ENCODE data around the gene TMC3. TPM values are rescaled to one million over a fixed set of nuclear protein-coding genes. Genes with fewer than 3 reads are reported as not detected.

TMC3 gene
- total RNA-seq, 1 donor from 2014 or later: 0.06 TPM

DNA sequence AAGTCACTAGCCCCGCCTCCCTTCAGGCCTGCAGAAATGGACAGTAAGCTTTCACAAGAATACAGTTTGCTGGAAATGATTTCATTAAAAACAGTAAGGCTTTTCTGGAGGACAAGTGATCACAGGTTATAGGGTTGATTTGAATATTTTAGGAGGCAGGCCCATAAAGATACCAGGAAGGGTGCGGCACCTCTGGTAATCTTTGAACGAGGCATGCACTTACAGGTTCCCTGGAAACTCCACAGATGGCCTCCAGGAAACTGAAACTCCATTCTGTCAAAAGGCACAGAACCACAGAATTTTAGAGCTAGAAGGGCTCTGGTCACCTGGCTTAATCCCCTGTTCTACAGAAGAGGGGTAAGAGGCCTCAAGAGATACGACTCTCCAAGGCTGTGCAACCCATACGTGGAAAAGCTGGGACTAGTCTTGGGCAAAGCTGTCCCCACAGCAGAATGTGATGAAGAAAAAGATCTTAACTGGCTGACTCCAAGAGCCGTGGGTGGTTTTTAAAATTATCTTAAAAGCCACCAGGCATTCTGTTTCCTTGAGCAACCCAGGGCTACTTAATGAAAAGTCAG, 51.2 kb downstream of the TMC3 start:
- DNase-seq (ENCODE audit: low spot score): no peak

DNA sequence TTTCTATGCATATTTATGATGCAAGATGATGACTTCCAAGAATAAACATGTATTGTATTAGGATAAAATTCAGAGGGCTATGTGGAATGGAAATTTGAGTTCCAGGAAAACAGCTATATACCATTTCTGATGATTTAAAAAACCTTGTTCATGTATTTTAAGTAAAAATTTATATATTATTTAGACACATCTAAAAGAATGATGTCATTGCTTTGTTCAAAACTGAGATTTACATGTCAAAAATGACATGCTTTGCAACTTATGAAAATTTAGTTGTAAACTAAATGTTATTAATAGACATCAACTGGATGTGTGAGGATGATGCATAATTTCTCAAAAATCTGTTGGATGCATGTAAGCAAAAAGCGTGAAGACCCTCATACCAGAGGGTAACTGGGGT, 52.3 kb downstream of the TMC3 start:
- no peak for DNase-seq (ENCODE audit: low spot score)

DNA sequence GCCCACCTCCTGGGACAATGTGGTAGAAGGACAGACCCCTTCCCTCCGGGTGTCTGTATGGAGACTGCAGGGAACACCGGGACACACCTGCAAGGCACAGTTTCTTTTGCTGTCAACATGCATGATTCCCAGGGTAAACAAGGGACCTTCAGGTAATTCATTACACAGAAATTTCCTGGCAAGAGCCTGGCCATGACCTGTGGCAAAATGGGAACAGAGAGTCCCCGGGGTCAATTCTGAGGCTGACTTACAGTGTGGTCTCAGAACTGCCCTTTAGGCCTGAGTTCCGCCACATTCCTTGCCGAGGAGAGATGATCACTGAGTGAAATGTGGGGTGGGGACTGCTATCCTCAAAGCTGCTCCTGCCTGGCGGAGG, 56.4 kb downstream of the TMC3 start:
- no peak for DNase-seq (ENCODE audit: low spot score)

DNA sequence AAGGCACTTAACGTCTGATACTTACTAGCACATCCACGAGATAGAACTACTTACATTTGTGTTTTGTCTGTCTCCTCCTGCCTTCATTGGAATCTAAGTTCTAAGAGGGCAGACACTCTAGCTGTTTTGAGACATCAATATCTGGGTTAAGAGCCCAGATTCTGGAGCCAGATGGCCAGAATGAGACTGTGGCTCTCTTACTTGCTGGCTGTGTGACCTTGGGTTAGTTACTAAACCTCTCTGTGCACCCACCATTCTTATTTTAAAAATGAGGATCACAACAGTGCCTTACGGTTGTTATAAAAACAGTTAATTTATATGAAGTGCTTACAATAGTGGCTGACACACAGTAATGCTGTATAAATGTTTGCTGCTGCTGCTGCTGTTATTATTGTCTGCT, 57.7 kb downstream of the TMC3 start:
- no peak for DNase-seq (ENCODE audit: low spot score)

DNA sequence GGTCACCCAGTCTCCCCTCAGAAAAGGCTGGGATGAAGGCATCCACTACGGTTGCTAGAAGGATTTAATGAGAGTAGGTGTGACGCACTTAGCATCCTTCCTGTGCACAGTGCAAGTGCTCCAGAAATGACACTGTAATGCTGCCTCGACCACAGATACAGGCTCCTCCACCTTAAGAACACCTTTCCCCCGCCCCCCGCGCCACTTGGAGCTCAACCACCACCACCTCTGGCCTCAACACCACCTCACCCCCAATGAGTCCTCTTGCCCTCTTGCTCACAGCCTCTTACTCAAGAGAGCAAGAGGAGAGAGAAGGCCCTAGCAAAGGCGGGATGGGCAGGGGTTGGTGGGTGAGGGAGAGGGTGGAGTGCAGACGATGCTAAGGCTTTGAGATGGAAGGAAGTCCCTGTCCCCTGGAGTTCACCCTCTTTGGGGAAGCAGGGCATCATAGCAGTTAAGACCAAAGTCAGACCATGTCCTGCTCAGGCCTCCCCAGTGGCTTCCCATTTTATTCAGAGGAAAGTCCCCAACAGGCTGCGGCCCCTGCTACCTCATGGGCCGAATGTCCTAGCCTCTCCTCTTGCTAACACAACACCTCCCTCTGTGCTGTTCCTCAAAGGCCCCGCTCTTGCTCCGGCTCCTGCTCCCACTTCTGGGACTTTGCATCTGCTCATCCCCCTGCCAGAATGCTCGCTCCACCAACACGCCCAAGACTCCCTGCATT, 58.4 kb downstream of the TMC3 start:
- no peak for DNase-seq (ENCODE audit: low spot score)

DNA sequence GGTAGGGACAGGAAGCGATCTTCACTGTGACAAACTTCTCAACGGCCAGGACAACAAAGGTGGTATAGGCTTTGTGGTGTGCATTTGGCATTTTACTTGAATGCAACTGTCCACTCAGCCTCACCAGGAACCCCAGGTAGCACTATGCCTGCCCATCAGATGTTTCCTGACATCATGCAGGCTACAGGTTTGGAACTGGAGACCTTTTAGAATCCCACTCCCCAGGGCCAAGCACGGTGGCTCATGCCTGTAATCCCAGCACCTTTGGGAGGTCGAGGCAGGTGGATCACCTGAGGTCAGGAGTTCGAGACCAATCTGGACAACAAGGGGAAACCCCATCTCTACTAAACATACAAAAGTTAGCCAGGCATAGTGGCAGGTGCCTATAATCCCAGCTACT, 59.6 kb downstream of the TMC3 start:
- no peak for DNase-seq (ENCODE audit: low spot score)

DNA sequence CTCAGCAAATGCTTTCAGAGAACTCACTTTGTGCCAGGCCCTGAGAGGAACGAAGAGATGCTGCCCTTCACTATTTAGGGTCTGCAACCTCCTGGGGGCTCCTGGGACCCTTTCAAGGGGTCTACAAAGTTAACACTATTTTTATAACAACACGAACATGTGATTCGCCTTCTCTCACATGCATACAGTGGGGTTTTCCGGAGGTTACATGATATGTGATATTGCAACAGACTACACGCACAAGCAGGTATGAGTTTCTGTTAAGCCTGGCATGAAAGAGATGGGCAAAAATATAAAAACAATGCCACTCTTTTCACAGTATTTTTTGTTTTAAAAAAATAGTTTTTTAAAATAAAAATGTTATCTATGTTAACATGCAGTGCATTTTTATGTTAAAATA, 60.3 kb downstream of the TMC3 start:
- DNase-seq (ENCODE audit: low spot score): no peak

DNA sequence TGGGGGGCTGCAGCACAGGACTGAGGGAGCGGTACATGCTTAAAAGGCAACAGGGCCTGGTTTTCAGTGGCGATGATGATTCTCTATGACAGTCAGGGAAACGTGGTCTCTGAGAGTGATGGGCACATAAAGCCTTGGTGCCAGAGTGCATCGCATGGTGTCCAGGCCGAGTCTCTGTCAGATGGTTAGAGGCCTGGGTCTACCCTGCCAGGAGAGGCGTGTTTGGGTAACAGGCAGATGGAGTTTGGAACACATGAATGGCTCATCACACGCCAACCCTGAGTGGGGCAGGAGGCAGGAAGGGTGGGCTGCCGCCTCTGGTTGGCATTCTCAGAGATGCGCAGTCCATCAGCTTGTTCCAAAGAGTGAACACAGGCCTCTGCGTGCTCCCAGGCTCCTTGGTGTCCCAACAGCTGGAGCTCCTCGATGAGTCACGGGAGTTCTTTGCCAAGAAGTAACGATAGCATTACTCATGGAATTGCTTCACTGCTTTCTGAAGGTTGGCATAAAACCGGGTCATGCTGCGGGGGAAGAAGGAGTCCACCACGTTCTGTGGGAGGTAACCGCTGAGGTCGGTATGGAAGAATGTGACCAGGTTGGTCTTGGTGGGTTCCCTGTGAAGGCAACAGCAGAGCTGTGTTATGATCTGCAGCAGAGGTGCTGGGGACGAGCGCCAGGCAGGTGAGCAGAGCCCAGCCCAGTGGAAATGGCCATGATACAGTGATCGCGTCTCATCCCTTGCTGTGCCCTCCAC, 61.0 kb downstream of the TMC3 start:
- peak; percentile 77 for DNase-seq (ENCODE audit: low spot score)

DNA sequence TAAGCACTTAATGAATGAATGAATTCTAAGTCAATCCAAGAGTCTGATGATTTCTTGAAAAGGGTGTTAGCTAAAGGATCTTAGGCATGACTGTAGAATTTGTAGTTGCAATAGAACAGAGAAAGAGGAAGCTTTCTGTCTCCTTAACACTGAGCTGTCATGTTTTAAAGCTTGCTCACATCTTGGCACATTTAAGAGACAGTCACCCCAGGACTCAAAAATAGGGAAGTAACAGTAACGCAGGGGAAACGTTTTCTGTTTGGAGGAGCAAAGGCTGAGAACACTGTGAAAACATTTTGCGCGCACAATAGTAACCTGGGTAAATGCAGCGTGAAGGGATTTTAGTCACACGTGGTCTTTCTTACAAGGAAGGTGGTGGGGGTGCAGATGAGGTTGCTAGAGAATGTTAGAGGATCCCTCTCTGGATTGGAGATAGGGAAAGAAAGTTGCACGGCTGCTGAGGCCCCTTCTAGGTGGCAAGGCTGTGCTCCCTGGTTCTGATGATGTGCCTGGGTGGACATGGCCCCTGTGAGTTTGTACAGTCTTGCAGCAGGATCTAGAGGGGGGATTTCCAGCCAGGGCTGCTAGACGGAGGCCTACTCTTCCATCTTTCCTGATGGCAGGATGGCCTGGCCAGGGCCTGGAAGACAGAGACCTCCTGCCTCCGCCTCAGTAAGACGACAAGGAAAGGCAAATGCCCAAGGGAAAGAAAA, 62.1 kb downstream of the TMC3 start:
- no peak for DNase-seq (ENCODE audit: low spot score)

DNA sequence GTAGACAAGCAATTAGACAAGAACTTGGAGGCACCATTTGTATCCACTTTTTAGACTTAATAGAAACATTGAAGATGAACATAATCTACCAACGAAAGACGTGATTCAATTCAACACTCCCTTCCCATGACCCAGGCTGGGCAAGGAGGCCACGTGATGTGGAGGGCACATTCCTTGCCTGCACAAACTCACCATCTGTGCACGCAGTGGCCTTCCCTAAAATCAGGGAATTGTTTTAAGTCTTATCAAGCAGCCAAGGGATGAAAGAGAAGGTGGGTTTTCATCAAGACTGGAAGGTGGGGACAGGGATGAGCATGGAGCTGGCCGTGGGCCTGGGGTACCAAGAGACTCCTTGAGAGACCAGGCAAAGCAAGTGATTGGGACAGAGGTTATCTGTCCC, 63.5 kb downstream of the TMC3 start:
- DNase-seq (ENCODE audit: low spot score): no peak

DNA sequence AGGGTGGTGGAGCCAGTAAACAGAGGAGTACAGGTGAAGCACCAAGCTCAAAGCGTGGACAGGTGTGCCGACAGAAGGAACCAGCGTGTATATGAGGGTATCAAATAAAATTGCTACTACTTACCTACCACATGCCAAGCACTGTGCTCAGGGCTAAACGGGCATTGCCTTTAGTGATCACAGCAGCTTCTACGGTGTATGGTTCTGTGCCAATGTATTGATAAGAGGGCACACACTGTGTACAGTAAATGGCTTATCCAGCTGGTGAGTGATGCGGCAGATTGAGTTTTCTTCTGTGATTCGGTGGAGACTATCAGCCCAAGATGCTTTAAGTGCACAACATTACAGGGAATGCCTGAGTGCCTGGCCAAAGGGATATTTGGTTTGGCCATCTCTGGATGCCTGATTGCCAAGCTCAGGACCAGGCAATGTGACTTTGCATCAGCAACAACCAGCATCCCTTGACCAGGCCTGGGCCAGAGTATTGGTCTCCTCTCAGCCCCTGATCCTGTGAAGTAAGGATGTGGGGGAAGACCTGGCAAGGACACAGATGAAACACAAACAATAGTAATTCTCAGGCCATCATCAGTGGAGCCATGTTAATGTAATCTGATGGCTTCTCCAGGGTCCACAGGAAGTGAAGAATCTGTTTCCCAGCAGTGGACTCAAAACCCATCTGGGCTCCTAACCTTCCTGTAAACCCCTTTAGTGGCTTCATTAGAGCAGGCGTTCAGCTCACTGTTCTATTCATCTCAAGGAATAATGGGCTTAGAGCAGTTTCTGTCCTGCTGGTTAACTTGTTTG, 64.2 kb downstream of the TMC3 start:
- DNase-seq (ENCODE audit: low spot score): no peak

DNA sequence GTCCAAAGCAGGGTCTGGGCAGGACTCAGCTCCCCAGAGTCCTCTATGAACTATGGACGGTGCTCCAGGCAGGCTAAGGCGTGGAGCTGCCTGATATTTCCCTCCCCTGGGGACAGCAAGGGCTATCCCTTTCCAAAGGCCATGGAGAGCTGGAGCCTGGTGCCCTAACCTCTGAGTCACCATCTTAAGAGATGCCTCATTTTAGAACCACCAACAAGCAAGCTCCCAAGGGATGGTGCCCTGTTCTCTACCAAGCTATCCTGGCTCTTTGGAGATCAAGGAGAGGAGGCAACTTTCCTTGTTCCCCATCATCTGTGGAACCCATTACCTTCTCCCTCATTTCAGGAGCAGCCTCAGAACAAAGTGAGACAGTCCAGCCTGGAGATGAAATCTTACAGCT, 65.8 kb downstream of the TMC3 start:
- DNase-seq (ENCODE audit: low spot score): no peak

DNA sequence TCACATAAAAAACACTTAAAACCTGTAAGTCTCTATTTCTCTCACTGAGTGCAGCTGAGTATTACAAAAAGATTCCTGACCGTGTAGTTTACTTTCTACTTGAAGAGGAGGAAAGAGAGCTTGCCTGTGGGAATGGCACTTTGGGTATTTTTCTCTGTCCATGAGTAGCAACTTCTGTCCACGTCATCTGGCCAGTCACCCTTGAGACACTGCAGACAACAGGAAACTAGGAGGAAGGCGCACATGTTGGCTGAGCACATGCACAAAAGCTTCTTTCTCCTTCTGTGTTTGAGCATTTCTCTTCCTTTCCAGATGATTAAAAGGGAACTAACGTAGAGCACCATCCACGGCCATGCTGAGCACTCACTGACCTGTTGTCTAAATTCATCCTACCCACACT, 69.8 kb downstream of the TMC3 start:
- DNase-seq (ENCODE audit: low spot score): peak; percentile 50

DNA sequence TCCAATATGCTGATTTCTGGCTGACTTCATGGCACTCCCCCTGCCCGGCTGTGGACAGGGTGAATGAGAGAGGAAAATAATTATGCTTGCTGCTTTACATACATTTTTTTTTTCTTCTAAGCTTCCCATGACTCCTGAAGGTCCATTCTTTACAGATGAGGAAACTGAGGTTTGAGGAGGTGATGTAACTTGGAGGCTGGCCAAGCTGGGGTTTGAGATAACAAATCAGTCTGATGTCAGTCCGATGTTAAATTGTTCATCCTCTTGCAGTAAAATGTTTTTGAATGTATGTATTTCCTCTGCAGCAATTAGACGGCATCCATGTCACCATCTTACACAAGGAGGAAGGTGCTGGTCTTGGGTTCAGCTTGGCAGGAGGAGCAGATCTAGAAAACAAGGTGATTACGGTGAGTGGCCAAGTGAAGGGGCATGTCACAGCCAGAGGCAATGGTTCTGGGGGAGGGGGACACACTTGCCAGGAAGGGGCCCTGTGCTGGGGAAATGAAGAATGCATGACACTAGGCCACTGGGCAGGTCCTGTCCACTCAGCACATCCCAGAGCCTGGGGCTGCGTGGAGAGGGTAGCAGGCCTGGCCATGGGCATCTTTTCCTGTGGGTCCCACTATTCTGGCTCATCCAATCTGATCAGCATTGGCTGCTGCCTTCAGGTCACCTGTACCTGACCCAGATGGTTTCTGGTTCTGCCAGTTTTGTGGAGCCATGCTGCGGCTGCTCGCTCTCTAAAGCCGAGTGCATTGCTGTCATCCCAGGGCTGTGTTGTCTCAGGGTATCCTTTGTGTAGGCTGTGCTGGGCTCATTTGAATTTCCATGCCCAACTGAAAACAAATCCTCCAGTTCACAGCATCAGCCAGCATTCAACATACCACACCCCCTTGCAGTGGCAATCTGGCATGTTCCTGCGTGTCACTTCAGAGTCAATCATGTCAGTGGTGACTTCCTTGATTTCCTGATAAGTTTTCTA, 70.5 kb downstream of the TMC3 start:
- no peak for DNase-seq (ENCODE audit: low spot score)

DNA sequence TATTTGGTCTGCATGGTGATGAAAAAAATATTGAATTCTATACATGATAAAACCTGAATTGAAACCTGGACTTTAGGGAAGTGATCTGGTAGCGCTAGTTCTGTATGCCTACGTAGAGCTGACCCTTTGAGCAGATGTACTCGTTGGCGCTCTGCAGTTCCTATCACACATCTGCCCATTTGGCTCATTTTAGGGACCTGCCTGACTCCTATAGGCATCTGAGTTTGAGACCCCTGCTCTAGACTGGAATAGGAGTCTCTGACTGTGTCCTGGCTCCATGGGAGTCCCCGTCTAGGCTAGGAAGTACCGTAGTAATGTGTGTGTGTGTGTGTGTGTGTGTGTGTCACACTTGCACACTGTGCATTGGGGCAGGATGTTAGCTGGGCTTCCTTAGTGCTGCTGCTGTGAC, 71.3 kb downstream of the TMC3 start:
- DNase-seq (ENCODE audit: low spot score): no peak

DNA sequence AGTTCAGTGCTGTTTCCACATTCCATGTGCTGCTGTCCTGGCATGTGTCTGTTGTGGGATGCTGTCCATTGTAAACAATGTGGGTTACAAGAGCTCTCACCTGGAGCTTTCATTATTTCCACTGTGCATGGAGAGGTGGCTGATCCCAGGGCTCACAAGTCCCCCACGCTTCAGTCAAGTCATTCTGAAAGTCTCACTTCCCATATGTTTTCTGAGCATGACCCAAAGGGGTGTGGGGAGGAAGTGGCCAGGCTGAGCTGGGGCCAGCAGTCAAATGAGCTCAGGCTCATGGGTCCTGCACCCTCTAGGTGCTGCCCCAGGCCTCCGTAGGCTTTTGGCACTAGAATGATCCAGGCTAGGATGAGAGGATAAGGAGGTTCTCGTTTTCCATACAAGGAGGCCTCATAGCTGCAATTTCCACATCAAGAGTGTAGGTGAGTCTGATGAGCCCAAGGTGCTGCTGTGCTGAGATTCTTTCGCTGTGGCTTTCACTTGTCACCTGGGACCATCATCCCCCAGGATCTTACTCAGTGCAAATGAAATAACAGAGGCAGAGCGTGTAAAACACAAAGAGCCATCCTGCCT, 72.1 kb downstream of the TMC3 start:
- DNase-seq (ENCODE audit: low spot score): no peak

DNA sequence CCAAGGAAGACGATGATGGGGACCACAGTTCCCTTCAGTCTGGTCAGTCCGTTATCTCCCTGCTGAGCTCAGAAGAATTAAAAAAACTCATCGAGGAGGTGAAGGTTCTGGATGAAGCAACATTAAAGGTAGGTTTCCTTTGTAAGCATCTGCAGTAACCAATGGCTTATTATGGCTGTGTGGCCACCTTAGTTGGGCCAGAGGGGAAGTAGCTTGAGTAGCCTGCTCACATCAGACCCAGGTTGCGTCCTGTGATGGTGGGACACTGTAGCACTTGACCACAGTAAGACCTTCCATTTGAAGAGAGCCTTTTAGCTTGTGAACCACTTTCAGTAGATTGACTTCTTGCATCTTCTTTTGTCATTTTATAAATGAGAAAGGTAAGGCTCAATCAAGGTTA, 72.6 kb downstream of the TMC3 start:
- DNase-seq (ENCODE audit: low spot score): no peak

DNA sequence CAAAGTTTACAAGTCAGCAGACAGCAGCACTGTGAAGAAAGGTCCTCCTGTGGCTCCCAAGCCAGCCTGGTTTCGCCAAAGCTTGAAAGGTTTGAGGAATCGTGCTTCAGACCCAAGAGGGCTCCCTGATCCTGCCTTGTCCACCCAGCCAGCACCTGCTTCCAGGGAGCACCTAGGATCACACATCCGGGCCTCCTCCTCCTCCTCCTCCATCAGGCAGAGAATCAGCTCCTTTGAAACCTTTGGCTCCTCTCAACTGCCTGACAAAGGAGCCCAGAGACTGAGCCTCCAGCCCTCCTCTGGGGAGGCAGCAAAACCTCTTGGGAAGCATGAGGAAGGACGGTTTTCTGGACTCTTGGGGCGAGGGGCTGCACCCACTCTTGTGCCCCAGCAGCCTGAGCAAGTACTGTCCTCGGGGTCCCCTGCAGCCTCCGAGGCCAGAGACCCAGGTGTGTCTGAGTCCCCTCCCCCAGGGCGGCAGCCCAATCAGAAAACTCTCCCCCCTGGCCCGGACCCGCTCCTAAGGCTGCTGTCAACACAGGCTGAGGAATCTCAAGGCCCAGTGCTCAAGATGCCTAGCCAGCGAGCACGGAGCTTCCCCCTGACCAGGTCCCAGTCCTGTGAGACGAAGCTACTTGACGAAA, 74.3 kb downstream of the TMC3 start:
- no peak for DNase-seq (ENCODE audit: low spot score)

DNA sequence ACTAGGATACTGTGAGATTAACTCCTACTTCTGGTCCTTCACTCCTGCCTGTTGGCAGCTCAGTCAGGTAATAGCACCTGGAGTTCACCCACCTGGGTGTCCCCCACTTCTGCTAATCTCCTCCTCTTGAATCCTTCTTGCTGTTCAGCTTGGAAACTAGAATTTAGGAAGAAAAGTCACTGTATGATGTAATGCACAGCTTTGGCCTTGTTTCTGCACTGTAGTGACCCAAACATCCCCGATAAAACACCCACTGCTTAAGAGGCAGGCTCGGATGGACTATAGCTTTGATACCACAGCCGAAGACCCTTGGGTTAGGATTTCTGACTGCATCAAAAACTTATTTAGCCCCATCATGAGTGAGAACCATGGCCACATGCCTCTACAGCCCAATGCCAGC, 74.9 kb downstream of the TMC3 start:
- no peak for DNase-seq (ENCODE audit: low spot score)

DNA sequence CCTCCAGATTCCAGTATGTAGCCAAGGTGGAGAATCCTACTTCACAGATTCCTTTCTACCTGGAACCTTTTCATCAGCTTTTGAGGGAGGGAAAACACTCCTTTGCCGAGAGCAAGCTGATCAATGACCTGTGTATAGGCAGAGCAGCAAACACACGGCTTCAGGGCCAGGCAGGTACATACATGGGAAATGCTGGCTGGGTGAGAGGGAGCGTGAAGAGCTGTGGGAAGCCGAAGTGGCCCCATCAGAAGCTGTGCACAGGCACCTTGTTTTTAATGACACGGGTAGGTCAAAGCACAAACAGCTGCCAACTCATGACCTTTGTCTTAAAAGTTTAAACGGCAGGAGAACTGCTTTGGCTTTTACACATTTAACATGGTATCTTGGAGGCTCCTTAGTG, 75.4 kb downstream of the TMC3 start:
- DNase-seq (ENCODE audit: low spot score): no peak

All from mucosa of gallbladder (tissue), 1 donor.